AG10803 (cell line): Measurements from ENCODE around the gene MLST8.
"Not testable (repeated sequence)": the region's sequence is repeated elsewhere in the genome, so short reads cannot be mapped to it uniquely, and the experiment has no call there.

Experiments
- DNase-seq: peaks from one replicate; pipeline ENCODE4 v3.0.0; 2010; ENCODE audit warnings: low read depth
- H3K4me3 ChIP-seq: 2 replicates; pipeline ENCODE4 v1.5.1; 2011; ENCODE audit warnings: mild to moderate bottlenecking, low read length, control low read depth
- CTCF ChIP-seq: conservative IDR thresholded peaks from 2 replicates; pipeline ENCODE4 v1.5.1; 2011; ENCODE audit warnings: mild to moderate bottlenecking, low read length, control low read depth, inconsistent platforms

MLST8 gene

GRCh38 chr16:2237102-2237482 is 31.8 kb downstream of the MLST8 start:
- H3K4me3 ChIP-seq, result no peak overlapping the region; the same call in 1 of the 2 replicates
- DNase-seq, result no peak
- no peak for TF ChIP-seq CTCF

GRCh38 chr16:2237493-2238149 is 32.4 kb downstream of the MLST8 start:
- no peak for DNase-seq
- TF ChIP-seq CTCF, result no peak
- H3K4me3 ChIP-seq, result no peak overlapping the region

- no peak for TF ChIP-seq CTCF
- no peak overlapping the region for H3K4me3 ChIP-seq
- DNase-seq, result no peak
Observed at GRCh38 chr16:2238150-2238837, 33.0 kb downstream of the MLST8 start.

GRCh38 chr16:2238838-2239675 is 33.8 kb downstream of the MLST8 start:
- DNase-seq, result no peak
- no peak for TF ChIP-seq CTCF
- no peak overlapping the region for H3K4me3 ChIP-seq

- not testable (repeated sequence) for H3K4me3 ChIP-seq, DNase-seq
Observed at GRCh38 chr16:2240331-2240730, 35.1 kb downstream of the MLST8 start.

- no peak overlapping the region for H3K4me3 ChIP-seq
- DNase-seq, result no peak
- no peak for TF ChIP-seq CTCF
Observed at GRCh38 chr16:2242598-2242997, 37.3 kb downstream of the MLST8 start.

- TF ChIP-seq CTCF, result no peak
- no peak for DNase-seq
- no peak overlapping the region for H3K4me3 ChIP-seq
Observed at GRCh38 chr16:2243031-2243528, 37.8 kb downstream of the MLST8 start.
